Measurements from ENCODE around the gene ARMC10. TPM values are rescaled to one million over a fixed set of nuclear protein-coding genes. Genes with fewer than 3 reads are reported as not detected.

The ARMC10 gene
- total and polyA plus RNA-seq, 4 donors = 14.6 to 20.1 (median 18.8) TPM

DNA sequence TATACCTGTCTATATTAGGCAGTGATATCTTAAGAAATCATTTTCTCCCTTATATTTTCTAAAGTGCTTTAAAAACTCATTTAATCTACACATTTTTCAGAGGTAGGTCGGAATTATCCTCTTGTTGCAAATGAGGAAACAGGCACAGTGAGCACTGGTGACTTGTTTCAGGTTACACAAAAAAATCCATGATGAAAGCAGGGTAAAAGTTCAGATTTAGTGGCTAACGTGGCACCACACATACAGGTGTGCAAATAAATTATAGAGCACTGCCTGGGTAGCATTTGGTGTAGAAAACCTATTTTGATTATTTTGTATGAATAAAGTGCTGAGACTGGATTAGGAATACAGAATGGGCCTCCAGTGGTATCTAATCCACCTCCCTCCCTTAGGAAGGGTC, 26.6 kb downstream of the ARMC10 start:
- 26% methylated on average over 2 of the region's 2 CpGs for WGBS
- H3K4me3 ChIP-seq (ENCODE audit: low read depth in 1 of 3, low read length in 3 of 3) = no peak overlapping the region
- no peaks in the 10 kb centered on the region for H3K27me3 ChIP-seq (ENCODE audit: control insufficient read depth in 4 of 4, insufficient read depth in 4 of 4, low read length in 3 of 4)
- H3K9ac ChIP-seq (ENCODE audit: low read depth in 1 of 2, low read length in 2 of 2) = no peak overlapping the region
- peaks cover 3 to 15% (median 12%) of the 10 kb centered on the region in 4 donors for H3K36me3 ChIP-seq (ENCODE audit: control insufficient read depth in 4 of 4, insufficient read depth in 3 of 4, low read depth in 1 of 4, low read length in 3 of 4)
- H3K9me3 ChIP-seq (ENCODE audit: control insufficient read depth in 4 of 4, low read length in 3 of 4) = no peaks in the 10 kb centered on the region
- peak in 1 of 2 donors; percentile 60 for TF ChIP-seq RXRA (IDR thresholded peaks at IDR 0.05)
- TF ChIP-seq, protein P1, sequence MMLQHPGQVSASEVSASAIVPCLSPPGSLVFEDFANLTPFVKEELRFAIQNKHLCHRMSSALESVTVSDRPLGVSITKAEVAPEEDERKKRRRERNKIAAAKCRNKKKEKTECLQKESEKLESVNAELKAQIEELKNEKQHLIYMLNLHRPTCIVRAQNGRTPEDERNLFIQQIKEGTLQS (IDR thresholded peaks at IDR 0.05) = peak; percentile 34
- TF ChIP-seq HNF4A (conservative IDR thresholded peaks at IDR 0.05) = peak; percentile 40 to 71
- TF ChIP-seq RAD21 (IDR thresholded peaks at IDR 0.05) = peak in 1 of 2 donors; percentile 38
- TF ChIP-seq, protein P2, sequence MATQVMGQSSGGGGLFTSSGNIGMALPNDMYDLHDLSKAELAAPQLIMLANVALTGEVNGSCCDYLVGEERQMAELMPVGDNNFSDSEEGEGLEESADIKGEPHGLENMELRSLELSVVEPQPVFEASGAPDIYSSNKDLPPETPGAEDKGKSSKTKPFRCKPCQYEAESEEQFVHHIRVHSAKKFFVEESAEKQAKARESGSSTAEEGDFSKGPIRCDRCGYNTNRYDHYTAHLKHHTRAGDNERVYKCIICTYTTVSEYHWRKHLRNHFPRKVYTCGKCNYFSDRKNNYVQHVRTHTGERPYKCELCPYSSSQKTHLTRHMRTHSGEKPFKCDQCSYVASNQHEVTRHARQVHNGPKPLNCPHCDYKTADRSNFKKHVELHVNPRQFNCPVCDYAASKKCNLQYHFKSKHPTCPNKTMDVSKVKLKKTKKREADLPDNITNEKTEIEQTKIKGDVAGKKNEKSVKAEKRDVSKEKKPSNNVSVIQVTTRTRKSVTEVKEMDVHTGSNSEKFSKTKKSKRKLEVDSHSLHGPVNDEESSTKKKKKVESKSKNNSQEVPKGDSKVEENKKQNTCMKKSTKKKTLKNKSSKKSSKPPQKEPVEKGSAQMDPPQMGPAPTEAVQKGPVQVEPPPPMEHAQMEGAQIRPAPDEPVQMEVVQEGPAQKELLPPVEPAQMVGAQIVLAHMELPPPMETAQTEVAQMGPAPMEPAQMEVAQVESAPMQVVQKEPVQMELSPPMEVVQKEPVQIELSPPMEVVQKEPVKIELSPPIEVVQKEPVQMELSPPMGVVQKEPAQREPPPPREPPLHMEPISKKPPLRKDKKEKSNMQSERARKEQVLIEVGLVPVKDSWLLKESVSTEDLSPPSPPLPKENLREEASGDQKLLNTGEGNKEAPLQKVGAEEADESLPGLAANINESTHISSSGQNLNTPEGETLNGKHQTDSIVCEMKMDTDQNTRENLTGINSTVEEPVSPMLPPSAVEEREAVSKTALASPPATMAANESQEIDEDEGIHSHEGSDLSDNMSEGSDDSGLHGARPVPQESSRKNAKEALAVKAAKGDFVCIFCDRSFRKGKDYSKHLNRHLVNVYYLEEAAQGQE (IDR thresholded peaks at IDR 0.05) = no peak
- peak; percentile 53 for TF ChIP-seq SP1 (IDR thresholded peaks at IDR 0.05)
- TF ChIP-seq YY1 (IDR thresholded peaks at IDR 0.05) = peak; percentile 26
- no peak for TF ChIP-seq EGR1 (IDR thresholded peaks at IDR 0.05; ENCODE audit: low read depth in 2 of 2)
- peaks cover 0 to 10% (median 1%) of the 10 kb centered on the region in 4 donors for H3K4me1 ChIP-seq (ENCODE audit: control insufficient read depth in 4 of 4, insufficient read depth in 4 of 4, low read length in 3 of 4)
- no peak for DNase-seq (ENCODE audit: low spot score)
- H3K27ac ChIP-seq (ENCODE audit: low read depth in 1 of 2, low read length in 2 of 2) = no peak overlapping the region

DNA sequence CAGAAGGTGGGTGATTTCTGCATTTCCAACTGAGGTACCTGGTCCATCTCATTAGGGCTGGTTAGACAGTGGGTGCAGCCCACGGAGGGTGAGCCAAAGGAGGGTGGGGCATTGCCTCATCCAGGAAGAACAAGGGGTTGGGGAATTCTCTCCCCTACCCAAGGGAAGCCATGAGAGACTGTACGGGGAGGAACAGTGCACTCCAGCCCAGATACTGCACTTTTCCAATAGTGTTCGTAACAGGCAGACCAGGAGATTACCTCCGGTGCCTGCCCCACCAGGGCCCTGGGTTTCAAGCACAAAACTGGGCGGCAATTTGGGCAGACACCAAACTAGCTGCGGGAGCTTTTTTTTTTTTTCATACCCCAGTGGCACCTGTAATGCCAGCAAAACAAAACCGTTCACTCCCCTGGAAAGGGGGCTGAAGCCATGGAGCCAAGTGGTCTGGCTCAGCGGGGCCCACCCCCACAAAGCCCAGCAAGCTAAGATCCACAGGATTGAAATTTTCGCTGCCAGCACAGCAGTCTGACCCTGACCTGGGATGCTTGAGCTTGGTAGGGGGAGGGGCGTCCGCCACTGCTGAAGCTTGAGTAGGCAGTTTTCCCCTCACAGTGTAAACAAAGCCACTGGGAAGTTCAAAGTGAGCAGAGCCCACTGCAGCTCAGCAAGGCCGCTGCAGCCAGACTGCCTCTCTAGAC, 31.2 kb downstream of the ARMC10 start:
- H3K27me3 ChIP-seq (ENCODE audit: control insufficient read depth in 4 of 4, insufficient read depth in 4 of 4, low read length in 3 of 4) = no peaks in the 10 kb centered on the region
- WGBS = 62% methylated on average over 12 of the region's 12 CpGs
- H3K9ac ChIP-seq (ENCODE audit: low read depth in 1 of 2, low read length in 2 of 2) = no peak overlapping the region
- peaks cover 0 to 14% (median 4%) of the 10 kb centered on the region in 4 donors for H3K4me1 ChIP-seq (ENCODE audit: control insufficient read depth in 4 of 4, insufficient read depth in 4 of 4, low read length in 3 of 4)
- no peak overlapping the region for H3K4me3 ChIP-seq (ENCODE audit: low read depth in 1 of 3, low read length in 3 of 3)
- no peak overlapping the region for H3K27ac ChIP-seq (ENCODE audit: low read depth in 1 of 2, low read length in 2 of 2)
- TF ChIP-seq TAF1 (conservative IDR thresholded peaks at IDR 0.05) (no peak), HNF4A (conservative IDR thresholded peaks at IDR 0.05) (peak in 1 of 2 donors; percentile 49), HNF4G (IDR thresholded peaks at IDR 0.05) (no peak), FOXA1 (IDR thresholded peaks at IDR 0.05) (no peak), RXRA (IDR thresholded peaks at IDR 0.05) (peak in 1 of 2 donors; percentile 70), GABPA (IDR thresholded peaks at IDR 0.05 in 1 of 2, conservative IDR thresholded peaks at IDR 0.05 in 1 of 2) (no peak), NR2F2 (IDR thresholded peaks at IDR 0.05) (peak; percentile 42), SP1 (IDR thresholded peaks at IDR 0.05) (peak; percentile 60), FOXA2 (IDR thresholded peaks at IDR 0.05) (no peak), EGR1 (IDR thresholded peaks at IDR 0.05; ENCODE audit: low read depth in 2 of 2) (no peak), RAD21 (IDR thresholded peaks at IDR 0.05) (peak in 1 of 2 donors; percentile 29), JUND (IDR thresholded peaks at IDR 0.05) (no peak), YY1 (IDR thresholded peaks at IDR 0.05) (no peak)
- TF ChIP-seq, protein P3, sequence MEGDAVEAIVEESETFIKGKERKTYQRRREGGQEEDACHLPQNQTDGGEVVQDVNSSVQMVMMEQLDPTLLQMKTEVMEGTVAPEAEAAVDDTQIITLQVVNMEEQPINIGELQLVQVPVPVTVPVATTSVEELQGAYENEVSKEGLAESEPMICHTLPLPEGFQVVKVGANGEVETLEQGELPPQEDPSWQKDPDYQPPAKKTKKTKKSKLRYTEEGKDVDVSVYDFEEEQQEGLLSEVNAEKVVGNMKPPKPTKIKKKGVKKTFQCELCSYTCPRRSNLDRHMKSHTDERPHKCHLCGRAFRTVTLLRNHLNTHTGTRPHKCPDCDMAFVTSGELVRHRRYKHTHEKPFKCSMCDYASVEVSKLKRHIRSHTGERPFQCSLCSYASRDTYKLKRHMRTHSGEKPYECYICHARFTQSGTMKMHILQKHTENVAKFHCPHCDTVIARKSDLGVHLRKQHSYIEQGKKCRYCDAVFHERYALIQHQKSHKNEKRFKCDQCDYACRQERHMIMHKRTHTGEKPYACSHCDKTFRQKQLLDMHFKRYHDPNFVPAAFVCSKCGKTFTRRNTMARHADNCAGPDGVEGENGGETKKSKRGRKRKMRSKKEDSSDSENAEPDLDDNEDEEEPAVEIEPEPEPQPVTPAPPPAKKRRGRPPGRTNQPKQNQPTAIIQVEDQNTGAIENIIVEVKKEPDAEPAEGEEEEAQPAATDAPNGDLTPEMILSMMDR (IDR thresholded peaks at IDR 0.05; ENCODE audit: low read depth, low read length, missing input control) = no peak
- TF ChIP-seq, protein P1 (IDR thresholded peaks at IDR 0.05) = no peak
- TF ChIP-seq, protein P4, sequence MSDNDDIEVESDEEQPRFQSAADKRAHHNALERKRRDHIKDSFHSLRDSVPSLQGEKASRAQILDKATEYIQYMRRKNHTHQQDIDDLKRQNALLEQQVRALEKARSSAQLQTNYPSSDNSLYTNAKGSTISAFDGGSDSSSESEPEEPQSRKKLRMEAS (IDR thresholded peaks at IDR 0.05) = no peak
- TF ChIP-seq, protein P5, sequence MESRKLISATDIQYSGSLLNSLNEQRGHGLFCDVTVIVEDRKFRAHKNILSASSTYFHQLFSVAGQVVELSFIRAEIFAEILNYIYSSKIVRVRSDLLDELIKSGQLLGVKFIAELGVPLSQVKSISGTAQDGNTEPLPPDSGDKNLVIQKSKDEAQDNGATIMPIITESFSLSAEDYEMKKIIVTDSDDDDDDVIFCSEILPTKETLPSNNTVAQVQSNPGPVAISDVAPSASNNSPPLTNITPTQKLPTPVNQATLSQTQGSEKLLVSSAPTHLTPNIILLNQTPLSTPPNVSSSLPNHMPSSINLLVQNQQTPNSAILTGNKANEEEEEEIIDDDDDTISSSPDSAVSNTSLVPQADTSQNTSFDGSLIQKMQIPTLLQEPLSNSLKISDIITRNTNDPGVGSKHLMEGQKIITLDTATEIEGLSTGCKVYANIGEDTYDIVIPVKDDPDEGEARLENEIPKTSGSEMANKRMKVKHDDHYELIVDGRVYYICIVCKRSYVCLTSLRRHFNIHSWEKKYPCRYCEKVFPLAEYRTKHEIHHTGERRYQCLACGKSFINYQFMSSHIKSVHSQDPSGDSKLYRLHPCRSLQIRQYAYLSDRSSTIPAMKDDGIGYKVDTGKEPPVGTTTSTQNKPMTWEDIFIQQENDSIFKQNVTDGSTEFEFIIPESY (IDR thresholded peaks at IDR 0.05) = no peak
- TF ChIP-seq, protein P2 (IDR thresholded peaks at IDR 0.05) = no peak
- H3K36me3 ChIP-seq (ENCODE audit: control insufficient read depth in 4 of 4, insufficient read depth in 3 of 4, low read depth in 1 of 4, low read length in 3 of 4) = peaks cover 0 to 8% (median 5%) of the 10 kb centered on the region in 4 donors
- no peaks in the 10 kb centered on the region for H3K9me3 ChIP-seq (ENCODE audit: control insufficient read depth in 4 of 4, low read length in 3 of 4)
- DNase-seq (ENCODE audit: low spot score) = peak; percentile 49

Data from liver (tissue), 9 donors.